ENCODE results near the gene TP53TG3D.
"Not testable (repeated sequence)": the region's sequence is repeated elsewhere in the genome, so short reads cannot be mapped to it uniquely, and the experiment has no call there.

TP53TG3D gene, protein sequence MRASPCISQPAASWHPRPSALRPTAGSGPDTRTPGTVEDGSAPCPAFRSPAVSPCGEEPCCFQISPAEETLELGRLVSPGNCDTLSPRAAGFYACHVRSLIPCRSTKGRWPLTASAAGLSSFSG

DNA sequence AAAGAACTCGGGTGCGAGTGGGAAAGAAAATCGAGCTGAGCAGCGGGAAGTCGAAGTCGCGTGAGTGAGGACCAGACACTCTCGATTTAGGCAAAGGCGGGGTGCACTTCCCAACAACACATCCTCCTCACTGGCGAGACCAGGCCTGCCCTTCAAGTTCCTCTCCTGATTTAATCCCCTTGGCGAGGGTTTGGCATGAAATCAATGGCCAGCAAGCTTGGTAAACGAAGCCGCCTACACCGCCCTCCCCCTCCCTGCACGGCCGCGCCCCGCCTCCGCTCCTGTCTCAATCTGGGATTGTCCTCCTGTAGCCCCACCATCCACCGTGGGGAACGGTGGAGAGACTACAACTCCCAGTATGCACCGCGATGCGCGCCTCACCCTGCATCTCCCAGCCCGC lies at the start of gene TP53TG3D:
Gene TP53TG3D (plus strand): TSS at position 301 of the 400 bp plus-strand sequence. CDS start 68 bp downstream, at position 369.
- not testable (repeated sequence) for DNase-seq (ENCODE audit: low read depth in 2 of 2)

DNA sequence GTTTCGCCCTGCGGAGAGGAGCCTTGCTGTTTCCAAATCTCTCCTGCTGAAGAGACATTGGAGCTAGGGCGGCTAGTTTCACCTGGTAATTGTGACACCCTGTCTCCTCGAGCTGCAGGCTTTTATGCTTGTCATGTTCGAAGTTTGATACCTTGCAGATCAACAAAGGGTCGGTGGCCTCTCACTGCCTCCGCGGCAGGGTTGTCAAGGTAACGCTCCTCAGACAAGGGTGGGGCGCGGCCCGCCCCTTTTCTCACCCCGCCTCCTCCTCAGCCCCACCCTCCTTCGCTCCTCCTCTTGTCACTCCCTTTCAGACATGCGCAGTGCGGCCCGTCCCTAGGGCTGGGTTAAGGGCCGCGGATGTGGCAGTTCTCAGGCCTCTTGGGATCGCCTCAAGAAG lies 421 bp downstream of the TP53TG3D start:
- DNase-seq (ENCODE audit: low read depth in 2 of 2), result not testable (repeated sequence)

DNA sequence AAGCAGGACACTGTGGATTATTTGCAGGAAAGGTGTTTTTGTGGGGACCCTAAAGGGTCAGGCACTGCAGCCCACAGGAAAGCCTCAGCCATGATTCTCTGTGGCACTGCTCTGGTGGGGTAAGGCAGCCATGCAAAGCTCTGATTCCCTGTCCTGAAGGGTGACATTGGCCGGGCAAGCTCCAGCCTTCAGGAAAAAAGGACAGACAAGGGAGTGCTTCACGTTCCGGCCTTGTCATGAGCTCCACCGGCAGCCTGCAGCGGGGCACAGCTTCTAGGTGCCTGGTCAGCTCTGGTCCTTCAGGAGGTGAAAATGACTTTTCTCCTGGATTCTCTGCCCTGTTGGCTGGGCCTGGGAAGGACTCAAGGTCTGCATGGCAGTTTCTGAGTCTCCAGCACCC lies 8.4 kb downstream of the TP53TG3D start:
- DNase-seq (ENCODE audit: low read depth in 2 of 2), result not testable (repeated sequence)

DNA sequence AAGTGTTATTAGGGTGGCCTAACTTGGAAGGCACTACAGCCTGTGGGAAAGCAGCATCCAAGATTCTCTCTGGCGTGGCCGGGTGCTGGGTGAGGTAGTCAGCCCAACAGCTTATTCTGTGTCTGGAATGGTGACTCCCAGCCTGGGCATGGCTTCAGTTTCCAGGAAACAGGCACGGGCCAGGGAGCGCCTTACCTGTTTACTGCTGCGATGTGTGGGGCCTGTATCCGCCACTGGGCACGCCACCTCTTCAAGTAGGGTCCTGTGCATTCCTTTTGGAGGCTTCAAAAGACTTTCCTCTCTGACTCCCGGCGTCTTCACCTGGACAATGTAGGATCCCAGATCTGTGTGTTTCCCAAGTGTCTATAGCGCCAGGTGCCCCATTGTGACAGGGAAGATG lies 10.5 kb downstream of the TP53TG3D start:
- not testable (repeated sequence) for DNase-seq (ENCODE audit: low read depth in 2 of 2)

DNA sequence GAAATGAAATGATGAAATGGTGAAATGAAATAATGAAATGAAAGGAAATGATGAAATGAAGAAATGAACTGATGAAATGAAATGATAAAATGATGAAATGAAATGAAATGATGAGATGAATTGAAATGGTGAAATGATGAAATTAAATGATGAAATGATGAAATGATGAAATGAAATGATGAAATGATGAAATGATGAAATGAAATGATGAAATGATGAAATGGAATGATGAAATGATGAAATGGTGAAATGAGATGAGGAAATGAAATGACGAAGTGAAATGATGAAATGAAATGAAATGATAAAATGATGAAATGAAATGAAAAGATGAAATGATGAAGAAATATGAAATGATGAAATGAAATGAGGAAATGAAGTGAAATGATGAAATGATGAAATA lies 28.8 kb downstream of the TP53TG3D start:
- not testable (repeated sequence) for DNase-seq (ENCODE audit: low read depth in 2 of 2)

DNA sequence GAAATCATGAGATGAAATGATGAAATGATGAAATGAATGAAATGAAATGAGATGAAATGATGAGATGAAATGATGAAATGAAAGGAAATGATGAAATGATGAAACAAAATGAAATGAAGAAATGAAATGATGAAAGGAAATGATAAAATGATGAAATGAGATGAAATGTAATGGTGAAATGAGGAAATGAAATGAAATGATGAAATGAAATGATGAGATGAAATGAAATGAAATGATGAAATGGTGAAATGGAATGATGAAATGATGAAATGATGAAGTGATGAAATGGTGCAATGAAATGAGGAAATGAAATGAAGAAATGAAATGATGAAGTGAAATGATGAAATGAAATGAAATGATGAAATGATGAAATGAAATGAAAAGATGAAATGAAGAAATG lies 29.9 kb downstream of the TP53TG3D start:
- DNase-seq (ENCODE audit: low read depth in 2 of 2), result not testable (repeated sequence)

DNA sequence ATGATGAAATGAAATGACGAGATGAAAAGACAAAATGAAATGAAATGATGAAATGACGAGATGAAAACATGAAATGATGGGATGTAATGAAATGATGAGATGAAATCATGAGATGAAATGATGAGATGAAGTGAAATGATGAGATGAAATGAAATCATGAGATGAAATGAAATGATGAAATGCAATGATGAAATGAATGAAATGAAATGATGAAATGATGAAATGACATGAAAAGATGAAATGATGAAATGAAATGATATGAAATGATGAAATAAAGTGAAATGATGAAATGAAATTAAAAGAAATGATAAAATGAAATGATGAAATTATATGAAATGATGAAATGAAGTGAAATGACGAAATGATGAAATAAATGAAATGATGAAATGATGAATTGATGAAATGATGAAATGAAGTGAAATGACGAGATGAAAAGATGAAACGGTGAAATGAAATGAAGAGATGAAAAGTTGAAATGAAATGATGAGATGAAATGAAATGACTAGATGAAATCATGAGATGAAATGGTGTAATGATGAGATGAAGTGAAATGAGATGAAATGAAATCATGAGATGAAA lies 30.9 kb downstream of the TP53TG3D start:
- not testable (repeated sequence) for DNase-seq (ENCODE audit: low read depth in 2 of 2)

DNA sequence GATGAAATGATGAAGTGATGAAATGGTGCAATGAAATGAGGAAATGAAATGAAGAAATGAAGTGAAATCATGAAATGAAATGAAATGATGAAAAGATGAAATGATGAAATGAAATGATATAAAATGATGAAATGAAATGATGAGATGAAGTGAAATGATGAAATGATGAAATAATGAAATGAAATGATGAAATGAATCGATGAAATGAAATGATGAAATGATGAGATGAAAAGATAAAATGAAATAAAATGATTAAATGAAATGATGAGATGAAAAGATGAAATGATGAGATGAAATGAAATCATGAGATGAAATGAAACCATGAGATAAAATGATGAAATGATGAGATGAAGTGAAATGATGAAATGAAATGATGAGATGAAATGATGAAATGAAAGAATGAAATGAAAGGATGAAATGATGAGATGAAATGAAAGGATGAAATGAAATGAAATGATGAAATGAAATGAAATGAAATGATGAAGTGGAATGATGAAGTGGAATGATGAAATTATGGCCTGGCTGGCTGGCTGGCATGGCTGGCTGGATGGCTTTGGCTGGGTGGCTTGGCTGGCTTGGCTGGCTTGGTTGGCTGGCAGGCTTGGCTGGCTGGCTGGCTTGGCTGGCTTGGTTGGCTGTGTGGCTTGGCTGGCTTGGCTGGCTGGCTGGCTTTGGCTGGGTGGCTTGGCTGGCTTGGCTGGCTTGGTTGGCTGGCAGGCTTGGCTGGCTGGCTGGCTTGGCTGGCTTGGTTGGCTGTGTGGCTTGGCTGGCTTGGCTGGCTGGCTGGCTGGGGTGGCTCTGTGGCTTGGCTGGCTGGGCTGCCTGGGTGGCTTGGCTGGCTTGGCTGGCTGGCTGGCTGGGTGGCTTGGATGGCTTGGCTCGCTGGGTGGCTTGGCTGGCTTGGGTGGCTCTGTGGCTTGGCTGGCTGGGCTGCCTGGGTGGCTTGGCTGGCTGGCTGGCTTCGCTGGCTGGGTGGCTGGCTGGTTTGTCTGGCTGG lies 32.0 kb downstream of the TP53TG3D start:
- DNase-seq (ENCODE audit: low read depth in 2 of 2), result not testable (repeated sequence)

DNA sequence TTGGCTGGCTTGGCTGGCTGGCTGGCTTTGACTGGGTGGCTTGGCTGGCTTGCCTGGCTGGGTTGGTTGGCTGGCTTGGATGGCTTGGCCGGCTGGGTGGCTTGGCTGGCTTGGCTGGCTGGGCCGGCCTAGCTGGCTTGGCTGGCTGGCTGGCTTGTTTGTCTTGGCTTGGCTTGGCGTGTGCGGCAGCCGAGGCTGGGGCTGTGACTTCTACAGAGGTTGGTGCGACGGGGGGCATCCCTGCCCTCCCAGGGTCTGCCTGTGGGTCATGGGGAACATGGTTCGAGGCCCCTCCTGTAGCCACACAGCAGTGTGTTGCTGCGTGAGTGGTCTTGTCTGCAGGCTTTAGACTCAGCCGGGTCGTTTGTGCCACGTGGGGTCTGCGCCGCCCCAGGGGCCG lies 33.1 kb downstream of the TP53TG3D start:
- not testable (repeated sequence) for DNase-seq (ENCODE audit: low read depth in 2 of 2)

DNA sequence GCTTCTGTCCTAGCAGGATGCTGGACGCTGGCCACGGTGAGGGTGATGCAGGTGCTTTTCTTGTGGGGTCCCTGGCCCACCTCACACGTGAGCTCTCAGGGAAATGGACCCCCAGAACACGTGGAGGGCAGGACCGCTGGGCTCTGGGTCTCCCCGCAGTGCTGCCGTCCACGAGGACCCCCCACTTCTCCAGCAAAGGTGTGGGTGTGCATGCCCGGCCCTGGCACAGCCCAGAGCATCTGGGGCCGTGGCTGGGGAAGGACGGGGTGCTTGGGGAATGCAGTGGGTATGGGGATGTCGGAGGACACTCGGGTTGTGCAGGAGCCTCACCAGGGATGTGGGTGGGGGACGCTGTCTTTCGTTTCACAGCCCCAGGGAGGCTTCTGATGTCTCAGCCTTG lies 34.7 kb downstream of the TP53TG3D start:
- DNase-seq (ENCODE audit: low read depth in 2 of 2), result not testable (repeated sequence)

DNA sequence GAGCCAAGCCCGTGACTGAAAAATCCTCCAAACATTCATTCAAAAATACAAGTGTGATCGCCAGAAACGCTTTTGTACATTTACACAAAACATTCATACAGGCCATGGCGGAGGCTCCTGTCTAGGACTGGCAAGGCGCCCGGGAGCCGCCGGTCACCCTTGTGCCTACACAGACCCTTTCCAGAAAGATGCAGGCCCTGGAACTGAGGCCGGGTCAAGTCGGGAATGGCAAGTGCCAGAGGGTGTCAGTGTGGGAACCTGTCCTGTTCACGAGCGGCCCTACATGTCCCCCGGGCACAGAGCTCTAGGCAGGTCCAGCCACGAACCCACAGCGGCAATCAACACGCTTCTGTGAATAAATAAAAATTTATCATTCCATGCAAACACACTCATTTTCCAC lies 36.1 kb downstream of the TP53TG3D start:
- not testable (repeated sequence) for DNase-seq (ENCODE audit: low read depth in 2 of 2)

DNA sequence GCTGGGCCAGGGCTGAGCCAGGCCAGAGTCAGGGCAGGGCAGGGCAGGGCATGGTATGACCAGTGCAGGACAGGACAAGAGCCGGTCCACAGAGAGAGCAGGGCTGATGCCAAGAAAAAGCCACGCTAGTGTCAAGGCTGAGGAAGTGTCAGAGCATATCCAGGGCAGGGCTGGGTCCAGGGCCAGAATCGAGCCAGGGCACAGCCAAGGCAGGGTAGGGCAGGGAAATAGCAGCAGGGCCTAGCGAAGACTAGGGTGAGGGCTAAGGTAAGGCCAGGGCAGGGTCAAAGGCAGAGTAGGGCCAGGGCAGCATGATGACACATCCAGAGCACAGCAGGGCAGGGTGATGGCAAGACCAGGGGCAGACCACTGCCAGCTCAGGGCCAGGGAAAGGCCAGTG lies 49.7 kb downstream of the TP53TG3D start:
- not testable (repeated sequence) for DNase-seq (ENCODE audit: low read depth in 2 of 2)

All from activated CD8-positive, alpha-beta memory T cell treated with anti-CD3 and anti-CD28 coated beads for 4 hours (primary cell).